HG03575 (cell line): ENCODE results near the gene DLG4.
"Not testable (repeated sequence)": the region's sequence is repeated elsewhere in the genome, so short reads cannot be mapped to it uniquely, and the experiment has no call there.

Experiments
- ATAC-seq: cut with Tn5 transposase; IDR thresholded peaks from one replicate; pipeline ENCODE4 v1.9.1; 2021; ENCODE audit not compliant: unreplicated experiment, insufficient number of reproducible peaks, low FRiP score; ENCODE audit errors: extremely low read depth

DLG4 gene

DNA sequence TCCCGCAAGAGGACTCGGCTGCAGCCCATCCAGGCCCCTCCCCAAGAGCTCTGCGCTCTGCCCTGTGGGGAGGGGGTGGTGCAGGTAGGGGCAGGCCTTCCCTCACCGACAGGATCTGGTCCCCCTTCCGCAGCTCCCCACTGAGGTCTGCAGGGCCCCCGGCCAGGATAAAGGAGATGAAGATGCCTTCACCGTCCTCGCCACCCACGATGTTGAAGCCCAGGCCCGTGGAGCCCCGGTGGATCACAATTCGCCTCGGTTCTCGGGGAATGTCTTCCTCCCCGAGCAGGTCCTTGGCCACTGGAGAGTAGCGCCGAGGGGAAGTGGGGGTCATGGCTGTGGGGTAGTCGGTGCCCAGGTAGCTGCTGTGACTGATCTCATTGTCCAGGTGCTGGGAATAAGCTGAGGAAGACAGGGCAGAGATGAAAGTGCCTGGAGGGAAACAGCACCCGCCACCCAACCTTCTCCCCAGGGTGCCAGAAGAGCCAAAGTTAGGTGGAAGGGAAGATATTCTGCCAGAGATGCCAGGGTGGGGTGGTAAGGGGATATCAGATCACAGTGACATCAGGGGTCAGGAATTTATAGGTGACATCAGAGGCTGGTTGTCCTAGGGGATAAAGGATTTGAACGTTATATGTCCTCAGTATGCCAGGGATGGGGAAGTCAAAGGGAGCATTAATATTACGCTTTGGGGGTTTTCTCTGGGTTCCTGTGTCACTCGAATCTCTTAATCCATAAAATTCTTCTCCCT lies 22.8 kb downstream of the DLG4 start:
- ATAC-seq: no peak

DNA sequence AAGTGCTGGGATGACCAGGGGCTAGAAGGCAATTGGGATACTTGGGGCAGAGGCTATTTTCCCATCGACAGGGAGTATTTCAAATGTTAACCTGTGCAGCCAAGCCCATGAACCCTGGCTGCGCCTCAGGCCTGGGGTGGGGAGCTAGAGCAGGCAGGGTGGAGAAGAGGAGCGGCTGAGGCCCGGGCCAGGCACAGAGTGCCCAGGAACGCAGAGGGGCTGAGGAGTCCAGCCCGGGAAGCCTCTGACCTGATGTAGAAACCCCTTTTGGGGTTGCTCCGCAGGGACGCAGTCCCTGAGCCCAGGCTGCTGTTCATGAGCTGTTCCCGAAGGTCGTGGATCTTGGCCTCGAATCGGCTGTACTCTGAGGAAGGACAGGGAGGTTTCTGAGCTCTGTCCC lies 23.7 kb downstream of the DLG4 start:
- no peak for ATAC-seq

DNA sequence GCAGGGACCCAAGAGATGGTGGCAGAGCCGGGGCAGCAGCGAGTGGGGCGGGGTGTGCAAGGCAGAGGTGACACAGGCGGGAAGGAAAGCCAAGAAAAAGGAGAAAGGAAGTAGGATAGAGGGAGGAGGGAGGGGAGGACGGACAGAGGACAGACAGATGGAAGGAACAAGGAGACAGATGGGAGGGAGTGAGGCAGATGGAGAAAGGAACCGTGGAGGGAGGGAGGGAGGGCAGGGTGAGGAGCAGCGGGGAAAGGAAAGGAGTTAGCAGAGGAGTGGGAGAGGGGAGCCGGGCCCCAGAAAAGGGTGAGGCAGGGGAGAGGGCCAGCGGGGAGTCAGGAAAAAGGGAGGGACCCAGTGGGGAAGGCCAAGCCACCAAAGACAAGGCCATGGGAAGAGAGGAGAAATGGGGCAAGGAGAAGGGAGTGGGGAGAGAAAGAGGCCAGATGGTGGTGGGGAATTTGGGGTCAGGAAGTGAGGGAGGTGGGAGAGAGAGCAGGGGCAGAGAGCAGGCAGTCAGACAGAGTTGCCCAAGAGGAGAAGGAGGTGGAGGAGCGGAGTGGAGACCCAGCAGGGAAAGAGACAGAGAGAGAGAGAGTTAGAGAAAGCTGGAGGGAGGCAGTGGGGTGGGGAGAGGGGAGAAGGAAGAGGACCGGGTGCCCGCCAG lies 27.2 kb downstream of the DLG4 start:
- no peak for ATAC-seq

DNA sequence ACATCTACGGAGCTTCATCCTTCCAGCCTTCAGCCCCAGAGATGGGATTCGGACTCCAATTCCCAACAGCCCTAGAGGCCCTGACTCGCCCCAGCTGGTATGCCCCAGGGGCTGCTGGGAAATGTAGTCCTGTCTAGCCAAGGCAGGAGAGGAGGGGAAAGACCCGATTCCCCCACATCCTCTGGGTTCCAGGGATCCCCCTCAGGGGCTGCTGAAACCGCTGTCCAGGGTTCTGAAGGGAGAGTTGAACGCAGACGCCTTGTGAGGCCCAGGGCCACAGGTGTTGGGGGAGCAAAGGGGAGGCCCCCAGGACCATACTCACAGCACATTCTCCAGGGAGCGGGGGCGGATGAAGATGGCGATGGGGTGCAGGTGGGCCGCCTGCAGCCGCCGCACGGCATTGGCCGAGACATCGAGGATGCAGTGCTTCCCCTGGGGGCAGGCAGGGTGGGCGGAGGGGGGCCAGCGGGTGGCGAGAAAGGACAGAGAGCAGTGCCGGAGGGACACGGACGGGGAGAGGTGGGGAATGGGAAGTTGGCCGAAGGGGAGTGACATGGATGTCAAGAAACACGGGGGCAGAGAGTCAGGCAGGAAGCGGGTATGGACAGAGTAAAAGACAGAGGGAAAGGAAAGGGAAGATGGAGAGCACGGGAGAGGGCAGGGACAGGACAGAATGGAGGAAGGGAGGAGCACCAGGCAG lies 27.9 kb downstream of the DLG4 start:
- ATAC-seq: no peak

DNA sequence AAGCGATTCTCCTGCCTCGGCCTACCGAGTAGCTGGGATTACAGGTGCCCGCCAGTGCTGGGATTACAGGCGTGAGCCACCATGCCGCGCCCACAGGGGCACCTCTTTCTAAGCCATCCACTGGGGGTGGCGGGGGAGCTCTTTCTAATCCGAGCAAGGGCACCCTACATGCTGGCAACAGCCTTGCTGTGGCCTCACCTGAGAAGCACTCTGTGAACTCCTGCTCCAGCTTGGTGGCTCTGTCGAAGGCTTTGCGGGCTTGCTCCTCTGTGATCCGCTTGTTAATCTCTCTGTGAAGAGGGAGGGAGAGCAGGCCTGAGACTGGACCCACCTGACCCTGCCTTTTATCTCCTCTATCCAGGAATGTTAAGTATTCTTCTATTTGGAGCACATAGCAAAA lies 28.6 kb downstream of the DLG4 start:
- ATAC-seq: no peak

- no peak for ATAC-seq
Measured at GRCh38 chr17:7190276-7190917, 29.2 kb downstream of the DLG4 start.

- no peak for ATAC-seq
Measured at GRCh38 chr17:7186241-7186640, 33.4 kb downstream of the DLG4 start.

- ATAC-seq: no peak
Measured at GRCh38 chr17:7184647-7185046, 35.0 kb downstream of the DLG4 start.

- no peak for ATAC-seq
Measured at GRCh38 chr17:7184091-7184488, 35.5 kb downstream of the DLG4 start.

DNA sequence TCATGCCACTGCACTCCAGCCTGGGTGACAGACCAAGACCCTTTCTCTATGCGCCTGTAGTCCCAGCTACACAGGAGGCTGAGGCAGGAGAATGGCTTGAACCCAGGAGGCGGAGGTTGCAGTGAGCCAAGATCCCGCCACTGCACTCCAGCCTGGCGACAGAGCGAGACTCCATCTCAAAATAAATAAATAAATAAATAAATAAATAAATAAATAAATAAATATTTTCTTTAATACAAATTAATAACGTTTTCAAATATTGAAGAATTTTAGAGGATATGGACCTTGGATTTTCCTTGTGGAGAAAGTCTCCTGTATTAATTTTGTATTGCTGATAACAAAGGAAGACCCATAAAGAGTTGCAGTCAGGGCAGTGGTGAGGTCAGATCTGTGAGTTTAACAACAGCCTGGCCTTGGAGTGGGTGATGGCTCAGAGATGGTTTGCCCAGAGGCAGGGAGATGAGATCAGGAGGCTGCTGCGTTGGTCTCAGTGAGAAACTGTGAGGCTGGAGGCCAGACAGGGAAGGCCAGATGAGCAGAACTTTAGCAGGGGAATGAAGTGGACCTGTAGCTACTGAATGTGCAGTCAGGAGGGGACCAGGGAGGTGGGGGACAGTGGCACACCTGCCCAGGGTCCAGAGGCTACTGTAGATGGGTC lies 36.1 kb downstream of the DLG4 start:
- ATAC-seq: no peak

GRCh38 chr17:7182101-7182500 lies 37.5 kb downstream of the DLG4 start:
- not testable (repeated sequence) for ATAC-seq

- no peak for ATAC-seq
Measured at GRCh38 chr17:7179317-7180254, 40.0 kb downstream of the DLG4 start, which contains the start of gene ASGR1. Gene ASGR1, minus strand, starts transcription at chr17:7179370. Its CDS starts 807 bp downstream, at chr17:7178563.

DNA sequence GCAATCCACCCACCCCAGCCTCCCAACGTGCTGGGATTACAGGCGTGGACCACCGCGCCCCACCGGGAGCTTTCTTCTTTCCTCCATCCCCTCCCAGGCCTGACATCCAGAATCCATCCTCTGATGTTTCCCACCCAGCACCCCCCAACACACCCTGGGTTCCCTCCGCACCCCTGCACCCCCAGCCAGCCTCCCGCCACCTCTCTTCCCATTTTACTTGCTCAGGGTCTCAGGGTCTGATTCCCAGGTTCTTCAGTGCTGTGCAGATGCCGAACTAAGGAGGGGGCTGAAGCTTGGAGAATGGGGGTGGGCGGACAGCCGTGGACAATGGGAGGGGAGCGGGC lies 40.7 kb downstream of the DLG4 start:
- ATAC-seq: no peak

- ATAC-seq: no peak
Measured at GRCh38 chr17:7177954-7178477, 41.6 kb downstream of the DLG4 start.

GRCh38 chr17:7177191-7177953 lies 42.3 kb downstream of the DLG4 start:
- ATAC-seq: no peak

DNA sequence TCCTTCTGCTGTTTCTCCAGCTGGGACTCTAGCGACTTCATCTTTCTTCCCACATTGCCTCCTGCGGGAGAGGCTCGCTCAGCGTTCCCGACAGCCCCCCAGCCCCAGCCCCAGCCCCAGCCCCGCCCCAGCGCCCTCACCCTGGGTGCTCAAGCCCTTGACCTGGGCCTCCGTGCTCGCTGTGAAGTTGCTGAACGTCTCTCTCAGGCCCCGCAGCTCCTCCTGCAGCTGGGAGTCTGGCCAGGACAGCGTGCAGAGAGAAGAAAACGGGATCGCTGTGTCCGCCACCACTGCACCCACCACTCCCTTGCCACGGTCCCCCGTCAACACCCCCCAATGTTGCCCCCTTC lies 42.8 kb downstream of the DLG4 start:
- ATAC-seq: no peak

GRCh38 chr17:7176107-7176840 lies 43.4 kb downstream of the DLG4 start:
- no peak for ATAC-seq
